SK-N-SH treated with all-trans-retinoic acid at 6 μM for 48 hours (cell line): ENCODE data around the gene LRRFIP2.

Experiments used
- ATAC-seq: fragments of 200-7000 bp; cut with Tn5 transposase; 3 replicates; pipeline ENCODE4 v1.9.1; 2020; ENCODE audit warnings: mild to moderate bottlenecking, moderate library complexity
- ARNTL ChIP-seq: fragments of 450-650 bp; formaldehyde crosslinking; IDR thresholded peaks from 2 replicates; pipeline ENCODE4 v1.5.0; 2020; ENCODE audit warnings: low read depth, mild to moderate bottlenecking, moderate library complexity, borderline replicate concordance
- BACH2 ChIP-seq: fragments of 250-450 bp; sonication (Bioruptor Pico); IDR thresholded peaks from 2 replicates; pipeline ENCODE4 v1.9.0; 2021; ENCODE audit warnings: mild to moderate bottlenecking, borderline replicate concordance
- CREB5 ChIP-seq: fragments of 250-450 bp; sonication (Bioruptor Pico); IDR thresholded peaks from 2 replicates; pipeline ENCODE4 v1.5.1; 2020; ENCODE audit warnings: low read depth, mild to moderate bottlenecking, moderate library complexity
- CSDC2 ChIP-seq: fragments of 250-450 bp; sonication (Bioruptor Pico); IDR thresholded peaks from 2 replicates; pipeline ENCODE4 v1.5.0; 2020; ENCODE audit warnings: mild to moderate bottlenecking, moderate library complexity
- CSRNP3 ChIP-seq: fragments of 250-450 bp; sonication (Bioruptor Pico); IDR thresholded peaks from 2 replicates; pipeline ENCODE4 v1.5.1; 2021; ENCODE audit warnings: mild to moderate bottlenecking, moderate library complexity
- ESRRG ChIP-seq: fragments of 250-450 bp; sonication (Bioruptor Pico); IDR thresholded peaks from 2 replicates; pipeline ENCODE4 v1.6.1; 2021; ENCODE audit warnings: mild to moderate bottlenecking
- GLIS3 ChIP-seq: fragments of 250-450 bp; sonication (Bioruptor Pico); IDR thresholded peaks from 2 replicates; pipeline ENCODE4 v1.5.0; 2020; ENCODE audit warnings: mild to moderate bottlenecking, moderate library complexity
- ISL1 ChIP-seq: fragments of 250-450 bp; sonication (Bioruptor Pico); IDR thresholded peaks from 2 replicates; pipeline ENCODE4 v2.1.2; 2022; ENCODE audit warnings: mild to moderate bottlenecking, moderate library complexity
- OSR1 ChIP-seq: fragments of 250-450 bp; sonication (Bioruptor Pico); IDR thresholded peaks from 2 replicates; pipeline ENCODE4 v1.8.0; 2022; ENCODE audit warnings: moderate library complexity, mild to moderate bottlenecking, inconsistent platforms
- PATZ1 ChIP-seq: fragments of 250-450 bp; sonication (Bioruptor Pico); IDR thresholded peaks from 2 replicates; pipeline ENCODE4 v1.8.0; 2020; ENCODE audit warnings: mild to moderate bottlenecking, moderate library complexity, borderline replicate concordance
- PPARA ChIP-seq: fragments of 250-450 bp; sonication (Bioruptor Pico); IDR thresholded peaks from 2 replicates; pipeline ENCODE4 v1.5.0; 2020; ENCODE audit warnings: mild to moderate bottlenecking, borderline replicate concordance
- RARB ChIP-seq: fragments of 250-450 bp; sonication (Bioruptor Pico); IDR thresholded peaks from 2 replicates; pipeline ENCODE4 v1.8.0; 2021; ENCODE audit warnings: mild to moderate bottlenecking, moderate library complexity
- SNAI2 ChIP-seq: fragments of 250-450 bp; sonication (Bioruptor Pico); IDR thresholded peaks from 2 replicates; pipeline ENCODE4 v1.5.0; 2020; ENCODE audit warnings: mild to moderate bottlenecking, moderate library complexity
- TCF4 ChIP-seq: fragments of 250-450 bp; sonication (Bioruptor Pico); IDR thresholded peaks from 2 replicates; pipeline ENCODE4 v1.8.0; 2021; ENCODE audit warnings: mild to moderate bottlenecking, moderate library complexity, borderline replicate concordance
- TOX ChIP-seq: fragments of 250-450 bp; sonication (Bioruptor Pico); IDR thresholded peaks from 2 replicates; pipeline ENCODE4 v1.8.0; 2021; ENCODE audit warnings: mild to moderate bottlenecking, moderate library complexity, borderline replicate concordance
- TSHZ2 ChIP-seq: fragments of 250-450 bp; sonication (Bioruptor Pico); IDR thresholded peaks from 2 replicates; pipeline ENCODE4 v1.5.0; 2020; ENCODE audit warnings: mild to moderate bottlenecking, moderate library complexity
- ZC3H10 ChIP-seq: fragments of 250-450 bp; sonication (Bioruptor Pico); IDR thresholded peaks from 2 replicates; pipeline ENCODE4 v1.5.1; 2021; ENCODE audit warnings: mild to moderate bottlenecking, moderate library complexity
- ZFP3 ChIP-seq: fragments of 250-450 bp; sonication (Bioruptor Pico); IDR thresholded peaks from 2 replicates; pipeline ENCODE4 v1.5.0; 2020; ENCODE audit warnings: mild to moderate bottlenecking, moderate library complexity
- ZFP30 ChIP-seq: fragments of 450-650 bp; formaldehyde crosslinking; IDR thresholded peaks from 2 replicates; pipeline ENCODE4 v1.5.0; 2022; ENCODE audit warnings: mild to moderate bottlenecking, moderate library complexity
- ZNF565 ChIP-seq: fragments of 450-650 bp; formaldehyde crosslinking; conservative IDR thresholded peaks from 2 replicates; pipeline ENCODE4 v1.5.0; 2020; ENCODE audit warnings: low read depth, mild to moderate bottlenecking, moderate library complexity
- ZNF8 ChIP-seq: fragments of 450-650 bp; formaldehyde crosslinking; IDR thresholded peaks from 2 replicates; pipeline ENCODE4 v1.5.0; 2020; ENCODE audit warnings: mild to moderate bottlenecking, moderate library complexity

Gene LRRFIP2

DNA sequence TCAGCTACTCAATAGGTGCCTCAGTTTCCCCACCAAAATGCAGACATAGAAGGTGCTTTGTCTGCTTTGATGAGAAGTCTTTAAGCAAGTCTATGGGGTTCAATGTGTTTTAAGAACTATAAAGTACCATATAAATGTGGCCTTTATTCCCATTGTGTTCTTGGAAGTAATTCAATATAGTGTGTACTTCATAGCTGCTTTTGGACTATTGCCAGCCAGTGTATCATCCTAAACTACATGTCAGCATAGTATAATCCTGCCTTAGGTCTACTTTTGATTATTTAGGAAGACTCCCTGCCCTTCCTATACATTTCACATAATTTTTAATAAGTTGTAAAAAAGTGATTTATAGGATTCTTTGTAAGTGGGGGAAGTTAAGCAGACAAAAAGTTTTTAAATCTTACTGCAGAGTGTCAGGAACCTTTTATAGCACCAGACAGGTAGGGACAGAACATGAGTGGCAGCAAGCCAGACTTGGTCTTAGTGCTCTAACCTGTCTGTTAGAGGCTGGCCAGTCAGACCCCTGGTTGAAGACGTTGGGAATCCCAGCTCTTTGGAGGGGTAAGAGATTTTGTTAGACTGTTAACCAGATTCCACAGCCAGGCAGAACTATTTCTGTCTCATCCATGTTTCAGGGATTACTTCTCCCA lies 132.7 kb downstream of the LRRFIP2 start (continued):
- no peak for TF ChIP-seq ARNTL (CRISPR knock-in tag)
- TF ChIP-seq PATZ1 (CRISPR knock-in tag): no peak
- TF ChIP-seq ESRRG: no peak

GRCh38 chr3:37040231-37040630 lies 134.2 kb downstream of the LRRFIP2 start:
- TF ChIP-seq ZNF8 (no peak), GLIS3 (CRISPR knock-in tag) (no peak), TOX (CRISPR knock-in tag) (no peak), ARNTL (CRISPR knock-in tag) (no peak), TCF4 (CRISPR knock-in tag) (no peak), SNAI2 (CRISPR knock-in tag) (no peak), BACH2 (CRISPR knock-in tag) (no peak), RARB (CRISPR knock-in tag) (no peak), CSRNP3 (CRISPR knock-in tag) (no peak), ZFP30 (CRISPR knock-in tag) (no peak), CSDC2 (no peak), PPARA (no peak), ZC3H10 (CRISPR knock-in tag) (no peak), ESRRG (no peak), PATZ1 (CRISPR knock-in tag) (no peak), ZNF565 (CRISPR knock-in tag) (no peak), CREB5 (CRISPR knock-in tag) (no peak), ISL1 (CRISPR knock-in tag) (no peak), ZFP3 (CRISPR knock-in tag) (no peak), TSHZ2 (CRISPR knock-in tag) (no peak)
- no peak for ATAC-seq

- TF ChIP-seq OSR1: no peak
- TF ChIP-seq GLIS3 (CRISPR knock-in tag): no peak
- no peak for TF ChIP-seq ISL1 (CRISPR knock-in tag)
- TF ChIP-seq CREB5 (CRISPR knock-in tag): no peak
- no peak for TF ChIP-seq CSDC2
- TF ChIP-seq ARNTL (CRISPR knock-in tag): no peak
- ATAC-seq: no peak
These were observed 135.1 kb downstream of the LRRFIP2 start for GRCh38 chr3:37039161-37039846.
